Posterior vena cava (tissue), 2 donors: ENCODE results near the gene GNPAT. TPM values are rescaled to one million over a fixed set of nuclear protein-coding genes. Genes with fewer than 3 reads are reported as not detected.

Experiments used
- DNase-seq: peaks from one replicate; pipeline ENCODE4 v3.0.0-alpha.2; 2020; ENCODE audit warnings: low spot score
- intact Hi-C, 2 donors: fragments of 100-400 bp; cut with DNase I; formaldehyde crosslinking; loops; one replicate each; pipeline versions ENCODE4 v1.14.1 to v1.14.2; 2022 to 2023
- total RNA-seq, 2 donors: library from RNA; stranded (reverse); fragmentation: NEBNext Ultra II Directional; extraction: Animal tissue kit (Norgen Biotek cat#: 25700); gene quantifications; one replicate each; pipeline ENCODE4 v1.2.1, GENCODE V29; 2021
- donor health status: DM: yes; HTN: yes; CAD: no.
- donor health status: DM: yes; HTN: yes; CAD: no.

Gene GNPAT
- total RNA-seq, 2 donors from 2014 or later: 31.2 to 34.1 TPM

GRCh38 chr1:231235526-231236207 lies 5.3 kb upstream of the GNPAT start:
- DNase-seq: no peak
- intact Hi-C loops: no loop called here

GRCh38 chr1:231236208-231236591 lies 4.8 kb upstream of the GNPAT start:
- intact Hi-C loops: no loop called here

GRCh38 chr1:231236938-231237337 lies 4.1 kb upstream of the GNPAT start:
- no peak for DNase-seq
- intact Hi-C loops: no loop called here

More at GRCh38 chr1:231236208-231236591, 4.8 kb upstream of the GNPAT start:
- DNase-seq: no peak

- intact Hi-C loops: no loop called here
- no peak for DNase-seq
Measured at GRCh38 chr1:231238298-231238697, 2.7 kb upstream of the GNPAT start.

GRCh38 chr1:231240531-231240882 lies 505 bp upstream of the GNPAT start:
- DNase-seq: no peak
- intact Hi-C loops: no loop called here

GRCh38 chr1:231241750-231242149 lies 738 bp downstream of the GNPAT start:
- no peak for DNase-seq
- intact Hi-C loops: no loop called here

- intact Hi-C loops: no loop called here
- no peak for DNase-seq
Measured at GRCh38 chr1:231242516-231243198, 1.6 kb downstream of the GNPAT start.

- intact Hi-C loops: no loop called here
- DNase-seq: no peak
Measured at GRCh38 chr1:231248778-231249177, 7.8 kb downstream of the GNPAT start.

- no peak for DNase-seq
- intact Hi-C loops: no loop called here
Measured at GRCh38 chr1:231252336-231252735, 11.3 kb downstream of the GNPAT start.

GRCh38 chr1:231260351-231260750 lies 19.3 kb downstream of the GNPAT start:
- no peak for DNase-seq
- intact Hi-C loops: no loop called here

- intact Hi-C loops: no loop called here
Measured at GRCh38 chr1:231264642-231265041, 23.6 kb downstream of the GNPAT start.

GRCh38 chr1:231265379-231265778 lies 24.4 kb downstream of the GNPAT start:
- no peak for DNase-seq
- intact Hi-C loops: no loop called here

More at GRCh38 chr1:231264642-231265041, 23.6 kb downstream of the GNPAT start:
- no peak for DNase-seq

GRCh38 chr1:231266811-231267322 lies 25.9 kb downstream of the GNPAT start:
- intact Hi-C loops: no loop called here
- DNase-seq: no peak

GRCh38 chr1:231272173-231272572 lies 31.2 kb downstream of the GNPAT start:
- no peak for DNase-seq
- intact Hi-C loops: no loop called here

GRCh38 chr1:231272880-231273279 lies 31.9 kb downstream of the GNPAT start:
- intact Hi-C loops: no loop called here
- no peak for DNase-seq

GRCh38 chr1:231274119-231274825 lies 33.3 kb downstream of the GNPAT start:
- intact Hi-C loops: no loop called here
- no peak for DNase-seq

GRCh38 chr1:231278100-231278790 lies 37.2 kb downstream of the GNPAT start:
- intact Hi-C loops: no loop called here
- DNase-seq: no peak

- intact Hi-C loops: no loop called here
- no peak for DNase-seq
Measured at GRCh38 chr1:231279081-231279480, 38.1 kb downstream of the GNPAT start.

GRCh38 chr1:231279683-231280082 lies 38.7 kb downstream of the GNPAT start:
- intact Hi-C loops: no loop called here
- DNase-seq: no peak

GRCh38 chr1:231284441-231284840 lies 43.4 kb downstream of the GNPAT start:
- no peak for DNase-seq
- intact Hi-C loops: no loop called here
